Loucy (cell line): ENCODE data around the gene ASB16.

ENCODE experiments used
- H2AFZ ChIP-seq: fragments of 200-600 bp; sonication (generic); 2 replicates; pipeline ENCODE4 v1.6.0; 2016; ENCODE audit warnings: antibody characterized with exemption, mild to moderate bottlenecking, low read length, moderate library complexity
- H3F3A ChIP-seq: fragments of 200-600 bp; 2 replicates; pipeline ENCODE4 v1.6.0; 2016; ENCODE audit warnings: antibody characterized with exemption, low read depth, mild to moderate bottlenecking
- H3K27me3 ChIP-seq: fragments of 200-600 bp; sonication (generic); 2 replicates; pipeline ENCODE4 v1.6.1; 2014; ENCODE audit warnings: low read length, mild to moderate bottlenecking; ENCODE audit not compliant: insufficient read depth, poor library complexity, severe bottlenecking
- H3K36me3 ChIP-seq: fragments of 200-600 bp; sonication (generic); 2 replicates; pipeline ENCODE4 v1.6.1; 2016; ENCODE audit warnings: low read length; ENCODE audit not compliant: insufficient read depth
- H3K4me1 ChIP-seq: fragments of 200-600 bp; sonication (generic); 2 replicates; pipeline ENCODE4 v1.5.1; 2014; ENCODE audit warnings: low read length, mild to moderate bottlenecking; ENCODE audit not compliant: insufficient read depth, poor library complexity, severe bottlenecking
- H3K4me2 ChIP-seq: fragments of 200-600 bp; sonication (generic); 2 replicates; pipeline ENCODE4 v1.6.0; 2014; ENCODE audit warnings: antibody characterized with exemption, low read length, low read depth, mild to moderate bottlenecking; ENCODE audit not compliant: poor library complexity, severe bottlenecking
- H3K4me3 ChIP-seq: fragments of 200-600 bp; sonication (generic); 2 replicates; pipeline ENCODE4 v1.5.1; 2014; ENCODE audit warnings: low read length, mild to moderate bottlenecking, mixed read lengths; ENCODE audit not compliant: poor library complexity, severe bottlenecking
- H3K79me2 ChIP-seq: fragments of 200-600 bp; sonication (generic); 2 replicates; pipeline ENCODE4 v1.6.1; 2014; ENCODE audit warnings: low read length; ENCODE audit not compliant: insufficient read depth
- H3K9ac ChIP-seq: fragments of 200-600 bp; sonication (generic); 2 replicates; pipeline ENCODE4 v1.6.0; 2014; ENCODE audit warnings: mild to moderate bottlenecking, low read depth, low read length, moderate library complexity; ENCODE audit not compliant: poor library complexity, severe bottlenecking
- H3K9me2 ChIP-seq: fragments of 200-600 bp; sonication (generic); replicated peaks from 2 replicates; pipeline ENCODE4 v1.6.1; 2016; ENCODE audit warnings: low read depth, low read length, mixed read lengths
- H3K9me3 ChIP-seq: fragments of 200-600 bp; sonication (generic); 2 replicates; pipeline ENCODE4 v1.6.1; 2014; ENCODE audit warnings: mild to moderate bottlenecking, antibody characterized with exemption, low read length, low read depth; ENCODE audit not compliant: insufficient read depth
- H4K20me1 ChIP-seq: fragments of 200-600 bp; sonication (generic); 2 replicates; pipeline ENCODE4 v1.6.0; 2014; ENCODE audit warnings: antibody characterized with exemption, low read length, mild to moderate bottlenecking; ENCODE audit not compliant: insufficient read depth, poor library complexity, severe bottlenecking
- CTCF ChIP-seq: fragments of 200-600 bp; sonication (generic); conservative IDR thresholded peaks from 2 replicates; pipeline ENCODE4 v1.5.1; 2014; ENCODE audit warnings: mild to moderate bottlenecking, antibody characterized with exemption, low read length
- EZH2phosphoT487 ChIP-seq: fragments of 200-600 bp; IDR thresholded peaks from 2 replicates; pipeline ENCODE4 v1.6.1; 2018; ENCODE audit warnings: antibody characterized with exemption, mild to moderate bottlenecking, moderate library complexity, borderline replicate concordance

ASB16 gene

DNA sequence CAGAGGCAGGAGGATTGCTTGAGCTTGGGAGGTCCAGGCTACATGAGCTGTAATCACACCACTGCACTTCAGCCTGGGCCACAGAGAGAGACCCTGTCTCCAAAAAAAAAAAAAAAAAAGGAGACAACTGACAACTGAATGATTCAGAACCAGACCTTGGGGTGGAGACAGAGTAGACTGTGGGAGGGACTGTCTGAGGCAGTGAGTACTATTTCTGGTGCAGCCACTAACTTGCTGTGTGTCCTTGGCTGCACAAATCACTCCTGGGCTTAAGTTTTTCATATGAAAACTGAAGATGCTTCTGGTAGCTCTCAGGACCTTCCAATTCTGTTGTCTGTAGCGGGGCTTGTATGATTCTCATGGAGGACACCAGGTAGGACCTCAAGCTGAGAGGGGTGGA, 5.8 kb downstream of the ASB16 start:
- H3K27me3 ChIP-seq: no peaks in the 10 kb centered on the region
- H3K79me2 ChIP-seq: no peaks in the 10 kb centered on the region
- no peaks in the 10 kb centered on the region for H3K9me2 ChIP-seq
- H3K4me2 ChIP-seq: no peak overlapping the region
- H3F3A ChIP-seq: no peaks in the 10 kb centered on the region
- H3K4me1 ChIP-seq: no peaks in the 10 kb centered on the region
- H4K20me1 ChIP-seq: no peaks in the 10 kb centered on the region
- no peak overlapping the region for H3K4me3 ChIP-seq
- no peak overlapping the region for H2AFZ ChIP-seq
- no peaks in the 10 kb centered on the region for H3K9me3 ChIP-seq
- H3K9ac ChIP-seq: no peak overlapping the region
- H3K36me3 ChIP-seq: peaks cover 10% of the 10 kb centered on the region; the same call in 1 of the 2 replicates
- TF ChIP-seq EZH2phosphoT487: no peak
- TF ChIP-seq CTCF: no peak

DNA sequence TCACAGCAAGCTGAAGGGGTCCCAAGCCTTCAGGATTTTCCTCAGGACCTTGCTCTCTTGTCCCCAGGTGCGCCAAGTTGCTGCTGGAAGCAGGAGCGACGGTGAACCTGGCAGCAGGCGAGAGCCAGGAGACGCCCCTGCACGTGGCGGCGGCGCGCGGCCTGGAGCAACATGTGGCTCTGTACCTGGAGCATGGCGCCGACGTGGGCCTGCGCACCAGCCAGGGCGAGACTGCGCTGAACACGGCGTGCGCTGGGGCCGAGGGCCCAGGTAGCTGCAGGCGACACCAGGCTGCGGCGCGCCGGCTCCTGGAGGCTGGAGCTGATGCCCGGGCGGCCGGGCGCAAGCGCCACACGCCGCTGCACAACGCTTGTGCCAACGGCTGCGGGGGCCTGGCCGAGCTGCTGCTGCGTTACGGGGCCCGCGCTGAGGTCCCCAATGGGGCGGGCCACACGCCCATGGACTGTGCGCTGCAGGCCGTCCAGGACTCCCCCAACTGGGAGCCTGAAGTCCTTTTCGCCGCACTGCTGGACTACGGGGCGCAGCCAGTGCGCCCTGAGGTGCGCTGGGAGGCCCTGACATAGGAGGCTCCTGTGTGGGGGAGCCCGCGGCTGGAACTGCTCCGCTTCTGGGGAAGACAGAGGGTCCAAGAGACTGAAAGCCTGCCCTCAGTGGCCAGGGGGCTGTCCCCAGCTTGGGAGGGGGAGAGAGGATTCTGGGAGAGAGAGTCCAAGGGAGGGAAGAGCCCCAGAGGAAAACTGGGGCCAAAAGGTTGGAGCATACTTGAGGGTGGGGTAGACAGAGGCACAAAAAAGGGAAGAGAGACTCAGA, 6.4 kb downstream of the ASB16 start:
- Histone ChIP-seq H3K9ac (no peak overlapping the region), H3K4me2 (no peak overlapping the region), H3K4me3 (no peak overlapping the region), H3F3A (no peaks in the 10 kb centered on the region), H3K36me3 (peaks cover 12% of the 10 kb centered on the region; the same call in 1 of the 2 replicates), H4K20me1 (no peaks in the 10 kb centered on the region), H3K4me1 (no peaks in the 10 kb centered on the region), H3K9me2 (no peaks in the 10 kb centered on the region), H2AFZ (no peak overlapping the region), H3K27me3 (no peaks in the 10 kb centered on the region), H3K79me2 (peaks cover 3% of the 10 kb centered on the region; the same call in 1 of the 2 replicates), H3K9me3 (no peaks in the 10 kb centered on the region)
- TF ChIP-seq EZH2phosphoT487 (no peak), CTCF (no peak)

DNA sequence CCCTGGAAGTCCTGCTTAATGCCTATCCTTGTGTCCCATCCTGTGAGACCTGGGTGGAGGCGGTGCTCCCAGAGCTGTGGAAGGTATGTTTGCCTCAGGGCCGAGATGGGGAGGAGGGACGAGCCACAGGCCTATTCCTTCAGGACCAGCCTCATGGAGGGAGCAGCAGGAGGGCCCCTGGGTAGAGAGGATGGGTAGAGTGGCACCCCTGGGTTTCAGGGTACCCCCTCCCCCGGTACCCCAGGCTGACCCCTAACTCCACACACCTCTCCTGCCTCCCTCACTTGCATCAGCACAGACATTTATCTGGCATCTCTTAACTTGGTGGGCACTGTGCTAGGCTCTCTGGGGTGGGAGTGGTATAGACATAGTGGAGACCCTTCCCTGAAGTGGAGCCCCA, 7.1 kb downstream of the ASB16 start:
- H3K9me3 ChIP-seq: no peaks in the 10 kb centered on the region
- H3K4me3 ChIP-seq: no peak overlapping the region
- TF ChIP-seq EZH2phosphoT487 (no peak), CTCF (no peak)
- H3K4me1 ChIP-seq: peaks cover 6% of the 10 kb centered on the region
- H3K27me3 ChIP-seq: no peaks in the 10 kb centered on the region
- H4K20me1 ChIP-seq: peaks cover 6% of the 10 kb centered on the region
- H3K36me3 ChIP-seq: peaks cover 19% of the 10 kb centered on the region; the same call in 1 of the 2 replicates
- H3K9me2 ChIP-seq: no peaks in the 10 kb centered on the region
- no peaks in the 10 kb centered on the region for H3F3A ChIP-seq
- H3K4me2 ChIP-seq: no peak overlapping the region
- no peak overlapping the region for H3K9ac ChIP-seq
- peaks cover 11% of the 10 kb centered on the region; the same call in 1 of the 2 replicates for H3K79me2 ChIP-seq
- no peak overlapping the region for H2AFZ ChIP-seq
